GM19455 (cell line): ENCODE measurements around the gene CCDC141.
A peak's percentile ranks its signal among the peaks of the same experiment; 100 is the strongest.

Experiments
- ATAC-seq: cut with Tn5 transposase; IDR thresholded peaks from one replicate; pipeline ENCODE4 v1.9.1; 2021; ENCODE audit not compliant: unreplicated experiment

The CCDC141 gene

DNA sequence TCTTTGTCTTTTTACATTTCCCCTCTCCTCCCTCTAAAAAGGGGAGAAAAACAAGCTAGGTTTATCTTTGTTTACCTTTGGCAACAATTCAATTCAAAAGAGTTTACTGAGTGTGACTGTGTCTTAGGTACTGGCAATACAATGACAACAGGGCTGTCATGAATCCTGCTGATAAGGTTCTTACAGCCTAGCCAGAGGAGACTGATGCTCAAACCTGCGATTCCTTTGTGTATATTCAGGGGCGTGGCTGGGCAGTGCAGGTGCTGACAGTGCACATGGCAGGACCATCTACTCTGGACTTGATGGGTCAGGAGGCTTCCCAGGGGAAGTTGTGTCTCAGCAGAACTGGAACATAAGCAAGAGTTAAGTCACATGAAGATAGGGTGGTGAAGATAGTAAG, 219.5 kb downstream of the CCDC141 start:
- ATAC-seq: no peak

DNA sequence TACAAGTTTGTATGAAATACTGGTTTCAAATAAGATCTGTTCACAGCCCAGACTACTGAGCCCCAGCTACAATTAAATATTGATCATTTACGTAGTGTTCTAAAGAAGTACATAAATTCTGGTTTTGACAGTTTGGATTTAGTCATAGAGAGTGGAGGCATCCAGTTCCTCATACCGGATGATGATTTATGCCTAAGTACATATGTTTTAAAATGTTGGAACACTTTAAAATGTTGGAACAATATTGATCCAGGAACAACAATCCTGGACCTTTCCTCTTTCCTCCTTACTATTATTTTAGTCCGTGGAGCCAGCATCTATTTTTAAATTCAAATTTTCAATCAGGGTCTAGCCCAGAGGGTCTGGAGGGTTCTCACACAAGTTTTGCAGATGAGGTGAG, 220.0 kb downstream of the CCDC141 start:
- no peak for ATAC-seq

DNA sequence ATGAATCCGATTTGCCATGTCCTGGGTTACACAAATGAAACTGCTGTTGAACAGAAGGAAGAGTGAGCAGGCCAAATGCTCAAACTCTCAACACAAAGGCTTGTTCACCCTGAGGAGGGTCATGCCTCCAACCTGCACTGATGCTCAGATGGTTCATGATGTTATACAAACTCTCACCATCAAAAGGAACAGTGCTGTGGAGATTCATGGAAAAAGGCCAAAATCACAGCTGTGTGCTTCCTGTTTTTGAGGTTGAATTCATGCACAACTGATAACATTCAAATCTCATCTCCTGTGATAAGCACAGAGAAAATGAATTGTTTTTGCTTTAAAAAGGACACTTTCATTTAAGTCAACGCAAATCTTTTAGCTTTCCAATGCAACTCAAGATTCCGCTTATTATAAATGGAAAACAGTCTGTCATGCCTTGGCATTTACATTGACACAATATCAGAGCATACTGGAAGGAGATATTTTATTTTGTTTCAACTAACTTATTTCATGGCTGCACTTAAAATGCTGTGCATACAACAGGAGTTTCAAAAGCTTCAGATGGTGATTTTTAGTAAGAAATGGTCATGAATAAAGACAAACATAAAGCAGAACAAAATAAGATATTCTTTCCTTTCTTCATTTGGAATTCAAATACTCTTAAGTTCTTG, 220.5 kb downstream of the CCDC141 start:
- ATAC-seq: no peak

DNA sequence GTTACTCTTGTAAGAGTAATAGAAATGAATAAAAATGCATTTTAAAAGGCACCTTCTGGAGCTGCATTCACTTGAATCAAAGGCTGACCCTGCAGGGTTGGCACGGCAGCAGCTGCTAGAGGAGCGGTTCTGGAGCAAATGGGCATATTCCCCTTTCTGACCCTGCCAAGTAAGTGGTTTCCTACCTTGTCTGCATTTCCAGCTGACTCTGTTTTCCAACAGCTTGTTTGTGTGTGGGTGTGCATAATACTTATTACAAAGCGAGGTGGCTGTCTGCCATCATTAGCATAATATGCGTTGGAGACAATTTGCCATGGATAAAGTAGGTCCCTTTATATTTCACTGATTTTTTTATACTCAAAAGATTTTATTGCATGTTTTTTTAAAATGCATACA, 221.5 kb downstream of the CCDC141 start:
- no peak for ATAC-seq

DNA sequence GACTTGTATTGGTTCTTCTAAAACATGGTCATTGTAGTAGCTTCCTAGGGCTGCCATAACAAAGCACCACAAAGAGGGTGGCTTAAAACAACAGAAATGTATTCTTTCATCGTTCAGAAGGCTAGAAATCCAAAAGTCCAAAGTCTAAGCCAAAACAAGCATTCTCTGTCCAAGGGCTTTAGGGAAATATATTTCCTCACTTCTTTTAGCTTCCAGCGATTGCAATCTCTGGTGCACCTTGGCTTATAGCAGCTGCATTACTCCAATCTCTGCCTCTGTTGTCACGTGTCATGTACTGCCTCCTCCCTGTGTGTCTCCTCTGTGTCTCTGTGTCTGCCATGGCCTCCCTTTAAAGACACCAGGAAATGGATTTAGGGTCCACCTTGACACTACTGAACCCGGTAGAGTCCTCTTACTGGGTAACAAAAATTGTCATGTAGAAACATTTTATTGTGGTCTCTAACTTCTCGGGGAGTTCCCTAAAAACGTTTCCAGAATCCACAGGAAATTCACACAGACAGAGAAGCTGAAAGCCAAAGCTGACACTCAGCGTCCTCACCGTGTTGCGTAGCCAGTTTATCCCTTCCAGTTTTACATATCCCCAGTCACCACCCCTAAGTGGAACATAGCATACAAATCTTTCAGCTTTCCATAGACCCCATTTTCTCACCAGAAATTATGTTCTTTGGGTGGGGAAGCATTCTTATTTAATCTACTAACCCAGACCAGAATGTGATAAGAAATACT, 222.0 kb downstream of the CCDC141 start:
- ATAC-seq: no peak

DNA sequence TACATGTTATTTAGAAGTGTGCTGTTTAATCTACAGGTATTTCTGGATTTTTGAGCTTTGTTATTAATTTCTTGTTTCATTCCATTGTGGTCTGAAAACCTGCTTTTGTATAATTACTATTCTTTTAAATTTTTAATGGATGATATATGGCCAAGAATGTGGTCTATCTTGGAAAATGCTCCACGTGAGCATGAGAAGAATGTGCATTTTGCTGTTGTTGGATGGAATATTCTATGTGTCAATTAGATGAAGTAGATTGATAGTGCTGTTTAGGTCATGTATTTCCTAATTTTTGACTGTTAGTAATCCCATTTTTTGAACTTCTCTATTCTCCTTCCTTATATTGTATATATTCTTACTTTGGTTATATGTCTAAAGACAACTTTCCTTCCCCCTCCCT, 222.8 kb downstream of the CCDC141 start:
- ATAC-seq: no peak

DNA sequence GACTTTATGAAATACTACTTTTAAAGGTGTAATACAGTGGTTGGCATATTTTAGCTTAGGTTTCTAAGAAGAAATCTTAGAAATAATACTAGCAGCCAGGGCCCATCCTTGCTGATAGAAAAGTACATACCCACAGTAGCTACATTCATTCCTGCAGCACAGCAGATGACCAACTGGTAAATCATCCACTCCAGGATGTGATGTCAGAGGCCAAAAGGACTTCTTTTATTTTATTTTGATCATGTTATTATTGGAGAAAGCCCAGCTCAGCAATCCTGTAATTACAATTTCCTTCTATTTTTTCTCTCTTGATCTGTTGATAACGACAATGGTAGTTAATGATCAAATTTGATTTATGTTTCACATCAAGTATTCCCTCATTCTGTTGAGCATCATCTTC, 224.8 kb downstream of the CCDC141 start:
- no peak for ATAC-seq

DNA sequence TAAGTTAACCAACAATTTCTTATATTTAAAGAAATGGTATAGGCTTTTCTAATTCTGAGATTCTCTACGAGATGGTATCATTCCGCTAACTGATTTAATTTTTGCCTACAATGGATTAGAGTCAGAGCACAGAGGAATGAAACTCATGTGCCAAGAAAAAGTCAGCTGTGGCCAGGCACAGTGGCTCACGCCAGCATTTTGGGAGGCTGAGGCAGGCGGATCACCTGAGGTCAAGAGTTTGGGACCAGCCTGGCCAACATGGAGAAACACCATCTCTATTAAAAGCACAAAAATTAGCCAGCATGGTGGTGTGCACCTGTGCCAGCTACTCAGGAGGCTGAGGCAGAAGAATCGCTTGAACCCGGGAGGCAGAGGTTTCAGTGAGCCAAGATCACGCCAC, 225.8 kb downstream of the CCDC141 start:
- ATAC-seq: no peak

DNA sequence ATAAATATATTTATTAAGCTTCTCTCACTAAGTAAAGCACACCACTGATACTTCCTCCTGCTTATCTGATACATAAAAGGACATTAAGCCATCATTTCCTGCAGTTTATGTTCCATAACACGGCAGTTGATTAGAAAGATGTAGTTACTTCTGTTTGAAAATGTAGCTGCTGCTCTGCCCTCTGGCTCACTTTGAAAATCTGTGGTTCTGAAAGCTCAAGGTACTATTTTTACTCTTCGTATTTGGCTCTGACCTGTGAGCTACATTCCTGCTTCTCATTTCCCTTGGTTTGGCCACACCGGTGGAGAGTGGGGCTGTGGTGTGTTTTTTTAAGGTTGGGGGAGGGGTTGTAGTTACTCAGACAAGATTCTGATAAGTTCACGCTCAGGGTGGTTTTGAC, 229.9 kb downstream of the CCDC141 start:
- peak; percentile 85 for ATAC-seq

DNA sequence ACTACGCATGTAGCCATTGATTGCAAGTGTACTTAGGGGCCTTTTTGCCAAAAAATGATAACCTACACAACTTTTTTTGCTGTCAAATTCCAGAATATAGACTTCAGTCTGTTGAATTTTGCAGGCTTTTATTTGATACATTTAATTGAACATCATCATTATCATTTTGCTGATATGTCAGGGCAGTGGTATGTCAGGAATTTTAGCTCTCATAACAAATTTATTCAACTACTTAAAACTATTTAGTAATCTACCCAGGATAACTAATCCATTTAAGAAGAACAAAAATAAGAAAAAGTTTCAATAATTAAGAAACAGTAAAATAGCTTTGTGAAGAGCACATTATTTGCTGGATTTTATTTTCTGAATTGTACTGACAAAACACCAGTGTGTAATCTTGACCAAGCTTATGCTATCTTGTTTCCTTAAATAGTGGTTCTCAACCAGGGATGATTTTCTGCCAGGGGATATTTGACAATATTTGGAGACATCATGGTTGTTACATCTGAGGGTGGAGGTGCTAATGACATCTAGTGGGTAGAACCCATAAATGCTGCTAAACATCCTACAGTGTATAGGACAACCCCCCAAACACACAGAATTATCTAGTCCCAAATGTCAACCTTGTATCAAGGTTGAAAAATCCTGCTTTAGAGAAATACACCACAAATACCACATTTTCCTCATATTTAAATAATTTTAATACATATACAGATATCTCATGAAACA, 230.6 kb downstream of the CCDC141 start:
- peak; percentile 32 for ATAC-seq

DNA sequence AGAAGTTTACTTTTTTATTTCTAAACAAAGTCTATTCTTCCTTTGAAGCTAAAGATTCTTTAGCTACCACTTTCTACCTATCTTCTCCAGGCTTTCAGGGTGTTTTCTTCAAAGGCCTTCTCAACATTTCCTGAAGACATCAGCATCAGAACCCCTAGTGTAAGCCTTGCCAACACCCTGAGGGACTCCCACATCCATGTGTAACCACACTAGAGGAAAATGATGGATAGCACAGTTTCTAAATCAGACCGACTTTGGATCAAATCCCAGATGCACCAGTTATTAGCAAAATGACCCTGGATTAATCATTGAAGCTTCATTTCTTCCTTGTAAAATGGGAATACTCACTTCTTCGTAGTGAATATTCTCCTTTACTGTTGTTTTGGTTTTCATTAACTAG, 238.0 kb downstream of the CCDC141 start:
- ATAC-seq: no peak

DNA sequence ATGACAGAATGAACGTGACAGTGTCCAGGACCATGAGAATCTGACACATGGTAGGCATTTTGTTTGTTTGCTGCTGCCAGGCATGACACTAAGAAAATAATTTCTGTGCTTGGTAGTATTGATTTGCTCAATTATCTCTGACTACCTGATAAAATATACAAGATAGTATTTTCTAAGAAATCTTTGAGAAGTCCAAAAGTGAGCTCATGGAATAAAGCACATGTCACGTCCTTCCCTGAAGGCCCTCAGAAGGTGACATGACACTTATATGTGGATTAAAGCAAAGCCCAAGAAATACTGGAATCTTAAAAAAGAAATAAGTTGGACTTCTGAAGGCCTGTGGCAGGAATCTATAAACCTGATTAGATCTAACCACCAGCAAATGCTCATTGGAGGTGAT, 238.9 kb downstream of the CCDC141 start:
- ATAC-seq: no peak

DNA sequence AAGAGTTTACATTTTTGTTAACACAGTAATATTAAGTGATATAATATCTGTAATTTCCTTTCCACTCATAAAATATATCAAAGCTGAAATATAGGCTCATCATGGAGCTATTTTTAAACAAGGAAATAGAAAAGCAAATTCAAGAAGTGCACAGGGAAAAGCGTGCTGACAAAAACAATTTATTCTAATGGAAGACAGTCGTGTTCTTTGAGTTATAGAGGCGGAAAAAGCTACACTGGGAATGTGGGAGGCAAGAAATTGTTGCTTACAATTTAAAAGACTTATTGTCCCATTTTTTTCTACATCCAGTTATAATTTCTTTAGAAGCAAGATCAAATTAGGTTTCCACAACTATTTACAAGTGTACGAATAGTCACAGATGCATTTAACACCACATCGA, 239.5 kb downstream of the CCDC141 start:
- no peak for ATAC-seq

DNA sequence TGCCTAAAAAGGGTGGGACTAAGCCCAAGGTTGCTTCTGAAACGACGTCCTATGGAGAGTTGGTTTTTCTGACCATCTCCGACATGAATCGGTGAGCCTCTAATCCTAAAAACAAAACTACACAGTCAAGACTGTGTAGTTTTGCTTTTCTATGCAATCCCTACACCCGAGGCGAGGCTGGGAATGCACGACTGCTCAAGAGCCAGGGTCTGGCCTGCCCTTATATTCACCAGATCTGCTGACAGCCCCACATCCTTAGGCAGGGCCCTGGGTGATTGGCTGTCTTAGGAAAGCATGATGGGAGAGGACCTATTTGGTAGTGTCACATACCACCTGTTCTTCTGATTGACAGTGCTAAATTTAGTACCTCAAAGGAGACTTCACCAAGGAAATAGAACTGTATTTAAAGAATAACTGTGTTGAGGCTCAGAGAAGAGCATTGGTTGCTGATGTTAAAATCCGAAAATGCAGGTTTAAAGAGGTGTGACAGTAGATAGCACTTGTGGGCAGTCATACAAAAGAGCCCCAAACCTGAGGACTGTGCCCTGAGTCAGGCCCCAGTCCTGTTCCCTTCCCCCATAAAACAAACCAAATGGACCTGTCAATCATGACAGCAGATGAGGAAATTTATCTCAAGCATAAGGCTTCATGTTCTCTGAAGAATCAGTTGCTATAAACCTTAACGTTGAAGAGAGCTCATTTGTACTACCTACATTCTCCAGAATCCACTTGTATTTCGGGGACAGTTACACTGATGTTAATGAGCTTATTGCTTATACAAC, 242.5 kb downstream of the CCDC141 start, which contains the start of gene TTN:
Gene TTN (minus strand): TSS at position 197 of the 782 bp plus-strand sequence. CDS start 2,781 bp downstream, outside the sequence.
- no peak for ATAC-seq

DNA sequence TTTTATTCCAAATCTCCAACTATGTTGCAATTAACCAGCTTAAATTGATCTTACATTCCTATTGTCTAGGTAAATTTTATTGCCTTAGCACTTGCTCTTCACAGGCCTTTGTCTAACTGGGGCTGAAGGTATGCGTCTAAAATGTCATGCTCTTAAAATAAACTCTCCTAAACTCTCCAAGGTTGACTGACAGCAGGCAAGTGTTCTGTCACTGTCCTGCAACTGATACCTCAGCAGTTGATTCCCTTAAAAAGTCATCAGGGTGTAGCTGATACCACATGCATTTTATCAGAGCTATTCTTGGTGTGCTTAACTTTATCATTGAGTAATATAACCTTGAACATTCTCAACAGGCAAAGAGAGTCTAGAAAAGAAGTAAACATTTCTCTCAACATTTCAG, 243.4 kb downstream of the CCDC141 start:
- ATAC-seq: no peak

DNA sequence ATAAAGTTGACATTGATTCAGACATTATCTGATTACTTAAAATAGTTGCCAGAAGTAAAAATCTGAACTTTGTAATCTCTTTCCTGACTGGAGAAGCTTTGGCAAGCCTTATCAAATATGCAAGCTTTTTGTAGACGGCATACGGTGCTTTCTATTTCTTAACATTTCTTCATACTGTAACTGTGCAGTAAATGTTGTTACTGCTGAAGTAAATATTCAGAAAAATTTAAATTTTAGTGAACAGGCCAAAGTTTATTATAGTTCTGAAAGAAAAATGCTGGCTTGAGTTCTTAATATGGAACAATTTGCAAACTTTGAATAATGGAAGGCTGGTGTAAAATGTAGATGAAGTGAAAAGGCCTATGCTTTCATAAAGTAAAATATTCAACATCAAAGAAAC, 244.5 kb downstream of the CCDC141 start:
- ATAC-seq: no peak

DNA sequence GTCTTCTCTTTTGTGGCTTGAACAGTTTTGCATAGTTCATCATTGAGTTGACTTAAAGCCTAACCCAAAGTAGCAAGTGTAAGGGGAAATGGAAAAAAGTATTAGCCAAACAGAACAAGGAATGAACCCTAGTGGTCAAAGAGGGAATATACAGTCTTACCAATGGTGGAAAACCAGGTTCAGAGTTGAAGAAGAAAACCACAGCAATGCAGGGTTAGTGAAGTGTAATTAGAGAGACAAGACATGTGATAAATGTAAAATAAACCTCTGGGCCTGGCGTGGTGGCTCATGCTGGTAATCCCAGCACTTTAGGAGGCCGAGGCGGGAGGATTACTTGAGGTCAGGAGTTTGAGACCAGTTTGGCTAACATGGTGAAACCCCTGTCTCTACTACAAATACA, 245.1 kb downstream of the CCDC141 start:
- ATAC-seq: peak; percentile 77

DNA sequence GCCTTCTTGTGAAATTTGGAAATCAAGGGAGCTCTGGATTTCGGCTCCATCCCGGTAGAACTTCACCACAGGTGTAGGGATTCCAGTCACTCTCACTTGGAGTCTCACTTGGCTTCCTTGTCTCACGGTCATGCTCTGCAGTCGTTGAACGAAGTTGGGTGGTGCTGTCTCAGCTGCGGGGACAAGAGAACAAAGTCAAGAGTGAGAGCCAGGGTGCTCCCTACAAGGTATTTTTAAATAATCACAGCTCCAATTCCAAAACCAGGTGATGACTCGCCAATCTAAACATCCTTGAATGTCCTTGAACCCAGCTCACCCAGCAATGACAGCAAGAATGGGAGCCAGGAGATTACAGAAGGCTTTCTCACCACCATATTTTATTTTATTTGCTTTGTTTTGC, 249.4 kb downstream of the CCDC141 start:
- ATAC-seq: no peak

DNA sequence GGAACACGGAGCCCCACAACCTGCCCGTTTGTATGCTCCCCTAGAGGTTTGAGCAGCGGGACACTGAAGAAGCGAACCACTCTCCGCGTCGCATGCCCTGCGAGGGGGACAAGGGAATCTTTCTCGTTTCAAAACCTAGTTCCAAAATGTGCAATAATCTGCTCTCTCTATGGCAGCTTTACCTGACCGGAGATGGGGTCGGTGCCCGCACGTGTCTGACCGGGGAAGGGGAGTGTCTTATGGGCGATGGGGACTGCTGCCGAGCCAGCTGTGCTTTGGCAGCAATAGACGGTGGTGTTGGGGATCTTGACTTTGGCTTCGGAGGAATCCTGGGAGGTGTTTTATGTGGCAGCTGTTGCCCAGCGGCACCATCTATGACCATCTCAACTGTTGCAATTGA, 250.6 kb downstream of the CCDC141 start:
- ATAC-seq: no peak

DNA sequence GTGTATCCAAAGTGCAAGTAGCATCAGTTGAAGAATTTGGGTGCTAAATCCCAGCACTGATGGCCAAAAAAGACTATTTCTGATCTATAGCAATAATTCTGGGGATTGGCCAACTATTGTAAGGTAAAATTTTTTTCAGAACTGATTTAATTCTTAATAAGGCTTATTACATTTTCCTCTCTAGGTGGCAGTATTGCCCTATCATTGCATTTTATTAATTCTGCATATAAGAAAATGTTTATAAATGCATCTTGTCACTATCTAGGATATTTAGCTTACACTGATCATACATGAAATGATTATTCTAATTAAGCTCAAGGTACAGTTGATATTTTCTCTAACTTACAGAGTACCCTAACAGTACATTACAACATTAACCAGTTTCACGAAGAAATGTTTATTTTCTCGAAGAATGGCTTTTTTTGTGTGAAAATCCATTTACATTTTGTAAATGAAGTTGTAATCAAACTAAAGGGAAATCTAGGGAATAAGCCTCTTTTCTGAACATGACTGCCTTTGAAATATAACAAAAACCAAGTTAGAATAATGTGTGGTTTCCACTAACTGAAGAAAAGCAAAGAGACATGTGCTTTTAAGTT, 253.8 kb downstream of the CCDC141 start:
- ATAC-seq: no peak

DNA sequence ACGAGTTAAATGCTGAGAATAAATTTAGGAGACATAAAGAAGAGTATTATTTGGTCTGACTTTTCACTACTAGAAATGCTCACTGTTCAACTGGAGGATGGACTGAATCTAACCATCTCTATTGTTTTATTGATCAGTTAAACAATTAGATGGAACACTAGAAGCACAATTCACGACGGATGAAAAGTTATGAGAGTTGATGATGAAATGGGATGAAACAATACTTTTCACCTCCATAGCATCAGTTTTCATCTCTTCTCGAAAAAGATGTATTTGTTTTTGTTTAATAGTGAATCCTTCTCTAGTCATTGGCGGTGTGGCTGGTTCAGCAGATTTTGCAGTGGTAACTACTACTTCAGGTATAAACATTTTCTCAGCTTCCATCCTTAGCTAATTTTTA, 262.0 kb downstream of the CCDC141 start:
- no peak for ATAC-seq
